ENCODE measurements around the gene CDK5RAP3.
"Not testable (repeated sequence)": the region's sequence is repeated elsewhere in the genome, so short reads cannot be mapped to it uniquely, and the experiment has no call there.

CDK5RAP3 gene

GRCh38 chr17:48002266-48002915 is 31.5 kb downstream of the CDK5RAP3 start:
- peak; percentile 52 for DNase-seq

GRCh38 chr17:48002916-48003416 is 32.1 kb downstream of the CDK5RAP3 start:
- DNase-seq = no peak

- peak; percentile 99 for DNase-seq
These were observed 32.7 kb downstream of the CDK5RAP3 start for GRCh38 chr17:48003417-48004151.

GRCh38 chr17:48004983-48005382 is 34.1 kb downstream of the CDK5RAP3 start:
- DNase-seq = no peak

GRCh38 chr17:48006936-48007709 is 36.2 kb downstream of the CDK5RAP3 start:
- DNase-seq = no peak

GRCh38 chr17:48010193-48010592 is 39.3 kb downstream of the CDK5RAP3 start:
- no peak for DNase-seq

- DNase-seq = peak; percentile 57
These were observed 40.7 kb downstream of the CDK5RAP3 start for GRCh38 chr17:48011405-48012150.

GRCh38 chr17:48012151-48012520 is 41.2 kb downstream of the CDK5RAP3 start:
- peak; percentile 87 for DNase-seq

- no peak for DNase-seq
These were observed 41.7 kb downstream of the CDK5RAP3 start for GRCh38 chr17:48012654-48013053.

- no peak for DNase-seq
These were observed 43.1 kb downstream of the CDK5RAP3 start for GRCh38 chr17:48013876-48014594.

GRCh38 chr17:48014595-48015111 is 43.7 kb downstream of the CDK5RAP3 start:
- peak; percentile 42 for DNase-seq

- DNase-seq = no peak
These were observed 45.2 kb downstream of the CDK5RAP3 start for GRCh38 chr17:48016112-48016511.

- not testable (repeated sequence) for DNase-seq
These were observed 46.9 kb downstream of the CDK5RAP3 start for GRCh38 chr17:48017817-48018158.

GRCh38 chr17:48021934-48022333 is 51.0 kb downstream of the CDK5RAP3 start:
- DNase-seq = no peak

- DNase-seq = no peak
These were observed 52.0 kb downstream of the CDK5RAP3 start for GRCh38 chr17:48022901-48023300.

GRCh38 chr17:48023400-48024148 is 52.7 kb downstream of the CDK5RAP3 start:
- peak; percentile 78 for DNase-seq

- DNase-seq = no peak
These were observed 53.5 kb downstream of the CDK5RAP3 start for GRCh38 chr17:48024149-48025039.

GRCh38 chr17:48025040-48025903 is 54.4 kb downstream of the CDK5RAP3 start:
- DNase-seq = peak; percentile 93

GRCh38 chr17:48025904-48026501 is 55.1 kb downstream of the CDK5RAP3 start:
- no peak for DNase-seq
